ENCODE results near the gene EIF5AL1. TPM values are rescaled to one million over a fixed set of nuclear protein-coding genes. Genes with fewer than 3 reads are reported as not detected.

The EIF5AL1 gene
- total RNA-seq, 1 donor from 2014 or later = 0.38 TPM

GRCh38 chr10:79482741-79483140 lies 29.6 kb upstream of the EIF5AL1 start:
- Histone ChIP-seq H3K27me3 (ENCODE audit: control insufficient read depth, insufficient read depth, low read length) (no peaks in the 10 kb centered on the region), H3K36me3 (ENCODE audit: control insufficient read depth, insufficient read depth, low read length) (no peaks in the 10 kb centered on the region), H3K4me3 (ENCODE audit: low read depth, low read length) (no peak overlapping the region)
- no peak for TF ChIP-seq CTCF (IDR thresholded peaks at IDR 0.05; ENCODE audit: insufficient read depth, low read length, poor library complexity, severe bottlenecking)
- DNase-seq (ENCODE audit: low read depth) = no peak

- H3K36me3 ChIP-seq (ENCODE audit: control insufficient read depth, insufficient read depth, low read length) = no peaks in the 10 kb centered on the region
- no peak overlapping the region for H3K4me3 ChIP-seq (ENCODE audit: low read depth, low read length)
- TF ChIP-seq CTCF (IDR thresholded peaks at IDR 0.05; ENCODE audit: insufficient read depth, low read length, poor library complexity, severe bottlenecking) = no peak
- DNase-seq (ENCODE audit: low read depth) = no peak
- no peaks in the 10 kb centered on the region for H3K27me3 ChIP-seq (ENCODE audit: control insufficient read depth, insufficient read depth, low read length)
These were observed 29.0 kb upstream of the EIF5AL1 start for GRCh38 chr10:79483299-79483698.

GRCh38 chr10:79483948-79484347 lies 28.4 kb upstream of the EIF5AL1 start:
- no peak for DNase-seq (ENCODE audit: low read depth)
- TF ChIP-seq CTCF (IDR thresholded peaks at IDR 0.05; ENCODE audit: insufficient read depth, low read length, poor library complexity, severe bottlenecking) = no peak

GRCh38 chr10:79484476-79484875 lies 27.9 kb upstream of the EIF5AL1 start:
- no peak for DNase-seq (ENCODE audit: low read depth)
- no peak for TF ChIP-seq CTCF (IDR thresholded peaks at IDR 0.05; ENCODE audit: insufficient read depth, low read length, poor library complexity, severe bottlenecking)
- no peaks in the 10 kb centered on the region for H3K27me3 ChIP-seq (ENCODE audit: control insufficient read depth, insufficient read depth, low read length)
- no peaks in the 10 kb centered on the region for H3K36me3 ChIP-seq (ENCODE audit: control insufficient read depth, insufficient read depth, low read length)
- H3K4me3 ChIP-seq (ENCODE audit: low read depth, low read length) = no peak overlapping the region

More at GRCh38 chr10:79483948-79484347, 28.4 kb upstream of the EIF5AL1 start:
- Histone ChIP-seq H3K4me3 (ENCODE audit: low read depth, low read length) (no peak overlapping the region), H3K36me3 (ENCODE audit: control insufficient read depth, insufficient read depth, low read length) (no peaks in the 10 kb centered on the region), H3K27me3 (ENCODE audit: control insufficient read depth, insufficient read depth, low read length) (no peaks in the 10 kb centered on the region)

DNA sequence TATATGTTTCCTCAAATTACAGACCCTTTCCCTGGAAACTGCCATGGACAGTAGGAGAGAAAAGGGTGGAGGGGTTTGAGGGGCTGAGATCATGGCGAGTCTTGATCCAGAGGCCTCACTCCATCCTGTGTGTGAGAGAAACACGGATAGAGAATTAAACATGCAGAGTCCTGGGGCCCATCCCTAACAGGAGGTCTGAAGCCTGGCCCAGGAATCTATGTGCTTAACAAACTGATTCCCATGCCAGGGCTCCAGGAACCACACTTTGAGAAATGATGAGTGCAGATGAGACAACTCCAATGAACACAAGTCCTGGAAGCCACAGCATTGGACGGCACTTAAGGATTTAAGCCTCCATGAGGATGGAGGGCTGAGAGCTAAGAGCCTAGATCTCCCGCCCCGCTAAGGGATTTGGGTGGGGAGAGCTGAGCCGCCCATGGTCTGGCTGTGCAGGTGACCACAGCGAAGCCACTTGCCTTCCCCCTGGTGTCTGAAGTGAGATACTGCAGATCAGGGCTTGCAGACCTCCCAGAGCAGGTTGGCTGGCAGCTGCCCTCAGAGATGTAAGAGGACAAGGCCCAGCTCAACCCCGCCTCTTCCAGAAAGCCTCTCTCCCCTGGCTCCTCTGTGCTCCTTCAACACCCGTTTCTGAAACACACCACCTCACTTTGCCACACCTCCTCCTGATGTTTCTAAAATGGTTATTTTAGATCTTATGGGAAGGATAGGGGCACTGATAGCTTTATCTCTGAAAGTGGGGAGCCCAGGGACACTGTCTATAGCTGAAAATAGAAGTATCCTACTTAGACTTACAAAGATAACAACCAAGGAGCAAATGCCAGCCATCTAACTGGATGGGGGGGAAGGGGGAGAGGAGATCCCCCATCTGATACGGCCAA lies 24.8 kb upstream of the EIF5AL1 start:
- TF ChIP-seq CTCF (IDR thresholded peaks at IDR 0.05; ENCODE audit: insufficient read depth, low read length, poor library complexity, severe bottlenecking) = peak; percentile 61

More for the DNA sequence above, 24.8 kb upstream of the EIF5AL1 start:
- Histone ChIP-seq H3K4me3 (ENCODE audit: low read depth, low read length) (no peak overlapping the region), H3K36me3 (ENCODE audit: control insufficient read depth, insufficient read depth, low read length) (no peaks in the 10 kb centered on the region), H3K27me3 (ENCODE audit: control insufficient read depth, insufficient read depth, low read length) (no peaks in the 10 kb centered on the region)
- DNase-seq (ENCODE audit: low read depth) = no peak

All from kidney epithelial cell (primary cell).